Ramos (cell line): Measurements from ENCODE around the gene SYNE4.

ENCODE experiments used
- in situ Hi-C: fragments of 300-500 bp; cut with MboI; formaldehyde crosslinking; loops from one replicate; pipeline ENCODE4 v1.14.3; 2022; ENCODE audit warnings: low sequenced_read_pairs; ENCODE audit not compliant: unreplicated experiment

The SYNE4 gene

GRCh38 chr19:36026091-36026876 lies 17.7 kb upstream of the SYNE4 start:
- in situ Hi-C loops = no loop called here

- in situ Hi-C loops = no loop called here
Measured at GRCh38 chr19:36025541-36025940, 16.9 kb upstream of the SYNE4 start.

- in situ Hi-C loops = no loop called here
Measured at GRCh38 chr19:36023432-36023831, 14.8 kb upstream of the SYNE4 start.

- in situ Hi-C loops = no loop called here
Measured at GRCh38 chr19:36019061-36019670, 10.6 kb upstream of the SYNE4 start.

- in situ Hi-C loops = no loop called here
Measured at GRCh38 chr19:36014012-36014924, 5.7 kb upstream of the SYNE4 start, which contains the start of gene ALKBH6. TSS of gene ALKBH6 (minus strand) at chr19:36014213. CDS start at chr19:36013397, 816 bp downstream.

GRCh38 chr19:36013280-36014011 lies 4.8 kb upstream of the SYNE4 start:
- in situ Hi-C loops = no loop called here

- in situ Hi-C loops = no loop called here
Measured at GRCh38 chr19:36010402-36010801, 1.8 kb upstream of the SYNE4 start.

GRCh38 chr19:36009633-36010379 lies 1.2 kb upstream of the SYNE4 start:
- in situ Hi-C loops = no loop called here

GRCh38 chr19:36009220-36009619 lies 607 bp upstream of the SYNE4 start:
- in situ Hi-C loops = no loop called here

- in situ Hi-C loops = no loop called here
Measured at GRCh38 chr19:36006955-36007354, 1.7 kb downstream of the SYNE4 start.

GRCh38 chr19:36003284-36003683 lies 5.3 kb downstream of the SYNE4 start:
- in situ Hi-C loops = no loop called here

GRCh38 chr19:36001605-36002004 lies 7.0 kb downstream of the SYNE4 start:
- in situ Hi-C loops = no loop called here

GRCh38 chr19:35996777-35997176 lies 11.8 kb downstream of the SYNE4 start:
- in situ Hi-C loops = no loop called here

GRCh38 chr19:35995048-35995993 lies 13.3 kb downstream of the SYNE4 start, which contains the start of gene SDHAF1:
TSS of gene SDHAF1 (plus strand) at chr19:35995188. CDS start at chr19:35995275, 87 bp downstream.
- in situ Hi-C loops = no loop called here

GRCh38 chr19:35993923-35994598 lies 14.6 kb downstream of the SYNE4 start:
- in situ Hi-C loops = no loop called here

- in situ Hi-C loops = no loop called here
Measured at GRCh38 chr19:35992907-35993765, 15.5 kb downstream of the SYNE4 start.
